D721Med (cell line): ENCODE data around the gene FGGY.

ENCODE experiments used
- DNase-seq: peaks from one replicate; pipeline ENCODE4 v3.0.0; 2011; ENCODE audit warnings: low spot score; ENCODE audit not compliant: insufficient read length
- FAIRE-seq: peaks from 2 replicates; lab custom pipeline; 2011; peaks lifted over from hg19 to GRCh38; lab: Jason Lieb, UNC
- TF ChIP-seq, protein P1 (sequence below): IDR thresholded peaks from 2 replicates; pipeline ENCODE4 v1.5.1; 2012; ENCODE audit warnings: mild to moderate bottlenecking, control low read depth; ENCODE audit not compliant: insufficient read depth; ENCODE audit errors: missing control alignments

FGGY gene

GRCh38 chr1:59560807-59561450 is 264.0 kb downstream of the FGGY start:
- FAIRE-seq (no peak), DNase-seq (no peak)
- TF ChIP-seq, protein P1, sequence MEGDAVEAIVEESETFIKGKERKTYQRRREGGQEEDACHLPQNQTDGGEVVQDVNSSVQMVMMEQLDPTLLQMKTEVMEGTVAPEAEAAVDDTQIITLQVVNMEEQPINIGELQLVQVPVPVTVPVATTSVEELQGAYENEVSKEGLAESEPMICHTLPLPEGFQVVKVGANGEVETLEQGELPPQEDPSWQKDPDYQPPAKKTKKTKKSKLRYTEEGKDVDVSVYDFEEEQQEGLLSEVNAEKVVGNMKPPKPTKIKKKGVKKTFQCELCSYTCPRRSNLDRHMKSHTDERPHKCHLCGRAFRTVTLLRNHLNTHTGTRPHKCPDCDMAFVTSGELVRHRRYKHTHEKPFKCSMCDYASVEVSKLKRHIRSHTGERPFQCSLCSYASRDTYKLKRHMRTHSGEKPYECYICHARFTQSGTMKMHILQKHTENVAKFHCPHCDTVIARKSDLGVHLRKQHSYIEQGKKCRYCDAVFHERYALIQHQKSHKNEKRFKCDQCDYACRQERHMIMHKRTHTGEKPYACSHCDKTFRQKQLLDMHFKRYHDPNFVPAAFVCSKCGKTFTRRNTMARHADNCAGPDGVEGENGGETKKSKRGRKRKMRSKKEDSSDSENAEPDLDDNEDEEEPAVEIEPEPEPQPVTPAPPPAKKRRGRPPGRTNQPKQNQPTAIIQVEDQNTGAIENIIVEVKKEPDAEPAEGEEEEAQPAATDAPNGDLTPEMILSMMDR, result no peak

DNA sequence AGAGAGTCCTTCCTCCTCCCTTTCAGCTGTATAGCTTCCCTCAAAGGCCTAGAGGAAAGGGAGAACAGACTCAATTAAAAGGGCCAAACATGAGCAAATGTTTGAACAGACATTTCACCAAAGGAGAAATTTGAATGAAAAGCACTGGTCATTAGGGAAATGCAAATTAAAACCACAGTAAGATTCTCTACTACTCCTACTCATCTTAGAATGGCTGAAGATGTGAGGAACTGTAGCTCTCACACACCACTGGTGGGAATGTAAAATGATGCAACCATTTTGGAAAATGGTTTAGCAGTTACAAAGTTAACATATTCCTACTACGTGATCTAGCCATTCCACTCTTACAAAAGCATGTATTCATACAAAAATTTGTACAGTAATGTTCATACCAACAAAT is 264.9 kb downstream of the FGGY start:
- no peak for FAIRE-seq
- DNase-seq, result no peak
- TF ChIP-seq, protein P1, result no peak

DNA sequence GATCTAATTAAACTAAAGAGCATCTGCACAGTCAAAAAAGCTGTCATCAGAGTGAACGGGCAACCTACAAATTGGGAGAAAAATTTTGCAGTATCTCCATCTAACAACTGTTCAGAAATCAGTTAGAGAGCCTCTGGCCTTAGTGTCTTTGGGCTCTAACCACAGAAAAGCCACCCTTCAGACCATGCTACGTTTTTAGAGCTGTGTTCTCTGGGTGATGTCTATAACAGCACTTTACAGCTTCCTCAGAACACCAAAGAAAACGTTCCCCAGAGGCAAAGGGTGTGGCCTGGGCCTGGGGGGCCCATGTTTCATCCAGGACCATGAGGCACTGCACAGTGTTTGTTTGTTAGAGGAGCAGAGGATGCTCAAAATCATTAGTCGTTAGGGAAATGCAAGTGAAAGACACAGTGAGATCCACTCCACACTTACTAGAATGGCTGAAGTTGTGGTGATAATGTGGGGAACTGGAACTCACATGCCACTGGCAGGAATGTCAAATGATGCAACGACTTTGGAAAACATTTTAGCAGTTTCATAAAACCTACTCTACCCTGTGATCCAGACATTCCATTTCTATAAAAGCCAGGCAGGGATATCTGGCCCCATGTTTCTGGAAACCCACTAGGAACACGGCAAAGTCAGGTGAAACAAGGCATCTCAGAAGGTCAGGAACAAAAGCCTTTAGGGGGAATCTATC is 267.4 kb downstream of the FGGY start:
- DNase-seq (no peak), FAIRE-seq (no peak)
- TF ChIP-seq, protein P1, result no peak

DNA sequence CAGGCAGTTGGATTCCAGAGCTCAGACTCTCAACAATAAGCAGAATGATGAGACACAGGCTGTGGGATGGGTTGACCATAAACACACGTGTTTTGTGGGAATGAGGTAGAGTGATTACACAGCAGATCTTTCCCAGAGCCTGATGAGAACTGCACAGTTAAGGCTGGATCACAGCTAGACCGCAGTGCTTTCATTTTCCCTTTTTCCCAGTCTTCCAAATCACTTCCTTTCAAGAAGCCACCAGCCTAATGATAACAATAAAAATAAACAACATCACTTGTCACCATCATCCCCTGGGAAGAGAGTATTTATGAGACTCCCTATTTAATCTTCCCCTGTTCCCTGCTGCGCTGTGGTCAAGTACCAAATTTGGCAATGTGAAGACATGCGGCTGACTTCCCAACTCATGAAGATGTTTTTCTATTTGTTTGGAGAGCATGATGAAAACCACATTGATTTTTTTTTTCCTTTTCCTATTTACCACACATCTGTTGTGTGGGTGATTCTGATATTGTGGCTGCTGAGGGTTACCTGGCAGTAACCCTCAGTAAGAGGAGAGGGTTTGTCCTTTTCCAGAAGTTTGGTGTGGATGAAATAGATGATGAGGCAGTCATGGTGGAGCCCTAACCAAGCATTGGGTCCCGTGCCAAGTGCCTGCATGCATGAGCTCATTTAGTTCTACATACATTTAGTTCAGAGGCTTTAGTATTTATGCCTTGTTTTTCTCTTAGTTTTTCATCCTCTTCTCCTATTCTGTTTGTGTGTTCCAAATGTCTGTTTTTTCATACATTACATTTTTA is 268.9 kb downstream of the FGGY start:
- no peak for DNase-seq
- TF ChIP-seq, protein P1, result no peak
- FAIRE-seq, result no peak

DNA sequence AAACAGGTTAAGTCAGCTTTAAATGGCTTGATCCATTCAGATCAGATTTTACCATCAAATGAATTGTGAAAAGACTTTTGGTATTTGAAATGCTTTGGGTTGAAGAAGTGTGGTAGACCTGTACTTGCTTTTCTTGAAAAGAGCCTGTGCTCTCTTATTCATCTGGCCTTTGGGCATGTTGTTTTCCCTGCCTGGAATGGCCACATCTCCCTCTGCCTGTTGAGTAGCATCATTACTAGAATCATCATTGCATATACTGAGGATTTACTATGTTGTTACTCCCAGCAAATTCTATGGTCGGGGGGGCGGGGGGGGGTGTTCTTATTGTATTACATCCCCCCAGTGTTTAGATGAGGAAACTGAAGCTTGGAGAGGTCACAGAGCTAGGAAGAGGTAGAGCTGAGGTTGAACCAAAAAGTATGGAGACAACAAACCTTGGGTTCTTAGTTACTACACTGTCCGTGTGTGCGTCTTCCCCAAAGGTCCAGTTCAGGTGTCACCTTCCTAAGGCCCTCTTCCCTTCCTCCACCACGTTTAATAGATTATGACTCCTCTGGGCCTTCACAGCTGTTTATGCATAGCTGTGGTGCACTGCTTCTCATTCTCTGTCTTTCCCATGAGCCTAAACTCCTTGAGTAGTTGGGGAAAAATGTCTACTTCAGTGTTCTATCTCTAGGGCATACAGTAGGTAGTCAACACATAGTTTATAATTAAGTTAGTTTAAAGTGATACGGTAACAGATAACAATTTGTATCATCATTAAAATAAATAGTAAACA is 271.5 kb downstream of the FGGY start:
- TF ChIP-seq, protein P1, result no peak
- no peak for FAIRE-seq
- no peak for DNase-seq

- TF ChIP-seq, protein P1, result no peak
- FAIRE-seq (no peak), DNase-seq (no peak)
Observed at GRCh38 chr1:59569198-59569597, 272.3 kb downstream of the FGGY start.
